ENCODE measurements around the gene POLRMT. TPM values are rescaled to one million over a fixed set of nuclear protein-coding genes. Genes with fewer than 3 reads are reported as not detected.
"Not testable (repeated sequence)": the region's sequence is repeated elsewhere in the genome, so short reads cannot be mapped to it uniquely, and the experiment has no call there.

POLRMT gene
- total RNA-seq, 1 donor from 2014 or later, result 14.1 TPM

DNA sequence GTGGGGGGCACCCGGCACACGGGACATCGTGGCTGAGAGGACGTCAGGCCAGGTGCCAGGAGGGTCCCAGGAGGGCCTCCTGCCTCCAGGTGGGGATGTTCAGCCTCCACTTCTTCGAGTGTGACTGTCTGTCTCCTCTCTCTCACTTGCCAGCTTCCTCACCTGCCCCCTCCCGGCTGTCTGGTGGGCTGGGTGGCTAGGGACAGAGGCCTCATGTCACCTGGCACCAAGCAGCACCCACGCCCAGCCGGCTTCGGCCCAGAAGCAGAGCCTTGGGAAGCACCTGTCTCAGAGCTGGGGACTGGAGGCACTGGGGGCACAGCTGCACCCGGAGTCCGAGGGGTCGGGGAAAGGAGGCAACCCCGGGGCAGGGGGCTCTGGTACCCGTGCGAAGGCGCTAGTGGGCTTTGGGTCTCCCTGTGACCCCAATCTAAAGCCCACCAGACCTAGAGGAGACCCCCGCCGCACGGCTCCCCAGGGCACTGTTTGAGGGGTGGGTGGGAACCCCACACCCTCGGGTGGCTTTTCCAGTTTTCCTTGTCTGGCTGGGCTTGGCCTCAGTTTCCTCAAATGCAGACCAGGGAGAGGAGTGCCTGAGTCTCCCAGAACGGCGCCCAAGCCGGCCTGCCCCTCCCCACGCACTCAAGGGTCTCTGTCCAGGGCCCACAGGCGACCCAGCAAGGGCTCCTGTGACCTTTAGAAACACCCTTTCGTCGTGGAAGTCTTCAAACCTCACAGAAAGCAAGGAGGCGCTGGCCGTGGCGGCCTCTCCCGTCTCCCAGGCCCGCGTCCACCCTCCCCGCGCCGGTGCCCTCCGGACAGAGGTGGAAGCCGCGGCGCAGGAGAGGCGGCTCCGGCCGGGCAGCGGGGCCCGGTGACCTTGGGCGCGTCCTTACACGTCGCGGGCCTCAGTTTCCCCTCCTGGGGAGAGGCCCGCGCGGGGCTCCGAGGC lies 44.3 kb downstream of the POLRMT start:
- Histone ChIP-seq H4K20me1 (ENCODE audit: low read depth) (peaks cover 79% of the 10 kb centered on the region), H3K4me1 (no peaks in the 10 kb centered on the region), H3K4me2 (peak overlapping the region; percentile 62), H3K4me3 (no peak overlapping the region), H3K27ac (no peak overlapping the region), H3K79me2 (ENCODE audit: low read depth) (no peaks in the 10 kb centered on the region), H3K36me3 (no peaks in the 10 kb centered on the region), H3F3A (ENCODE audit: low read depth) (peaks cover 26% of the 10 kb centered on the region), H2AFZ (replicated peaks) (no peak overlapping the region), H3K9me3 (ENCODE audit: low read depth) (no peaks in the 10 kb centered on the region), H3K9ac (no peak overlapping the region), H3K27me3 (peaks cover 65% of the 10 kb centered on the region)
- peak; percentile 86 for TF ChIP-seq EZH2phosphoT487 (IDR thresholded peaks at IDR 0.05)
- TF ChIP-seq CTCF (IDR thresholded peaks at IDR 0.05), result no peak
- peak; percentile 71 for TF ChIP-seq EZH2 (IDR thresholded peaks at IDR 0.05)
- Mint-ChIP-seq H3K4me3 (peak overlapping the region; percentile 78), H3K9me3 (peaks cover 4% of the 10 kb centered on the region), H3K36me3 (no peaks in the 10 kb centered on the region), H3K4me1 (peaks cover 6% of the 10 kb centered on the region), H3K27me3 (ENCODE audit: insufficient read depth, low read depth) (peaks cover 36% of the 10 kb centered on the region), H3K27ac (no peak overlapping the region)
- peak; percentile 54 for DNase-seq (ENCODE audit: low spot score)

GRCh38 chr19:588093-588740 lies 45.1 kb downstream of the POLRMT start:
- Histone ChIP-seq H3K4me2 (no peak overlapping the region), H3K9me3 (ENCODE audit: low read depth) (no peaks in the 10 kb centered on the region), H3K79me2 (ENCODE audit: low read depth) (no peaks in the 10 kb centered on the region), H3K36me3 (no peaks in the 10 kb centered on the region), H2AFZ (replicated peaks) (no peak overlapping the region), H3K27ac (no peak overlapping the region), H3K4me1 (no peaks in the 10 kb centered on the region), H3K9ac (no peak overlapping the region), H3K4me3 (no peak overlapping the region), H4K20me1 (ENCODE audit: low read depth) (peaks cover 83% of the 10 kb centered on the region), H3F3A (ENCODE audit: low read depth) (peaks cover 33% of the 10 kb centered on the region), H3K27me3 (peaks cover 57% of the 10 kb centered on the region)
- Mint-ChIP-seq H3K9me3 (peaks cover 3% of the 10 kb centered on the region), H3K27ac (no peak overlapping the region), H3K4me1 (peaks cover 10% of the 10 kb centered on the region), H3K27me3 (ENCODE audit: insufficient read depth, low read depth) (peaks cover 29% of the 10 kb centered on the region), H3K36me3 (no peaks in the 10 kb centered on the region), H3K4me3 (peak overlapping the region; percentile 13)
- peak; percentile 89 for DNase-seq (ENCODE audit: low spot score)
- TF ChIP-seq EZH2phosphoT487 (IDR thresholded peaks at IDR 0.05) (no peak), CTCF (IDR thresholded peaks at IDR 0.05) (peak; percentile 69), EZH2 (IDR thresholded peaks at IDR 0.05) (peak; percentile 16)

- Mint-ChIP-seq H3K27ac (no peak overlapping the region), H3K4me3 (no peak overlapping the region), H3K4me1 (peaks cover 7% of the 10 kb centered on the region), H3K9me3 (peaks cover 2% of the 10 kb centered on the region), H3K27me3 (ENCODE audit: insufficient read depth, low read depth) (peaks cover 17% of the 10 kb centered on the region), H3K36me3 (no peaks in the 10 kb centered on the region)
- H3K4me3 ChIP-seq, result no peak overlapping the region
- H3K9me3 ChIP-seq (ENCODE audit: low read depth), result no peaks in the 10 kb centered on the region
- peaks cover 43% of the 10 kb centered on the region for H3F3A ChIP-seq (ENCODE audit: low read depth)
- no peak for TF ChIP-seq CTCF (IDR thresholded peaks at IDR 0.05)
- no peak for TF ChIP-seq EZH2phosphoT487 (IDR thresholded peaks at IDR 0.05)
- no peak for TF ChIP-seq EZH2 (IDR thresholded peaks at IDR 0.05)
- no peak overlapping the region for H3K27ac ChIP-seq
- H2AFZ ChIP-seq (replicated peaks), result no peak overlapping the region
- H3K4me2 ChIP-seq, result no peak overlapping the region
- no peaks in the 10 kb centered on the region for H3K36me3 ChIP-seq
- no peaks in the 10 kb centered on the region for H3K4me1 ChIP-seq
- peaks cover 31% of the 10 kb centered on the region for H3K27me3 ChIP-seq
- no peak for DNase-seq (ENCODE audit: low spot score)
- H4K20me1 ChIP-seq (ENCODE audit: low read depth), result peaks cover 81% of the 10 kb centered on the region
- H3K9ac ChIP-seq, result no peak overlapping the region
- peaks cover under 1% of the 10 kb centered on the region for H3K79me2 ChIP-seq (ENCODE audit: low read depth)
Observed at GRCh38 chr19:585551-586110, 47.7 kb downstream of the POLRMT start.

DNA sequence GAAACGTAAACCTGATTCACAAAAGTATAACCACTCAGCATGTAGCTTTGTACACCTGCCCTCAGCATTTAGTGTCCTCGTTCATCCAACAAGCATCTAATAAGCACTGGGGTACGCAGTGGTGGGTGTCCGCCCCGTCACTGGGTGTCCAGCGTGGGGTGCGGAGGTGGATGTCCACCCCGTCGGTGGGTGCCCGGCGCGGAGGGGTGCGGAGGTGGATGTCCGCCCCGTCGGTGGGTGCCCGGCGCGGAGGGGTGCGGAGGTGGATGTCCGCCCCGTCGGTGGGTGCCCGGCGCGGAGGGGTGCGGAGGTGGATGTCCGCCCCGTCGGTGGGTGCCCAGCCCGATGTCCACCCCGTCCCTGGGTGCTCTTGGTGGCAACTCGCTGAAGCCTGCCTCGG lies 48.2 kb downstream of the POLRMT start:
- not testable (repeated sequence) for H3K79me2 ChIP-seq (ENCODE audit: low read depth); H3K9me3 Mint-ChIP-seq; H3K36me3 ChIP-seq; H3K4me1 ChIP-seq; H3K36me3 Mint-ChIP-seq; H3K9me3 ChIP-seq (ENCODE audit: low read depth); DNase-seq (ENCODE audit: low spot score); H3K4me3 ChIP-seq; H3K4me2 ChIP-seq; H3K4me1 Mint-ChIP-seq; H3K27ac ChIP-seq; H3K27ac Mint-ChIP-seq; H3K4me3 Mint-ChIP-seq; H3K9ac ChIP-seq; H2AFZ ChIP-seq (replicated peaks)
- H3K27me3 Mint-ChIP-seq (ENCODE audit: insufficient read depth, low read depth), result peaks cover 17% of the 10 kb centered on the region
- Histone ChIP-seq H3K27me3 (peaks cover 26% of the 10 kb centered on the region), H4K20me1 (ENCODE audit: low read depth) (peaks cover 82% of the 10 kb centered on the region), H3F3A (ENCODE audit: low read depth) (peaks cover 43% of the 10 kb centered on the region)

Measured in neural progenitor cell (in vitro differentiated cells).